IPS DF 19.7 (cell line): ENCODE data around the gene LCK.

Source experiments
- DNase-seq: peaks from one replicate; pipeline ENCODE4 v3.0.0-alpha.2; 2013; ENCODE audit warnings: low read depth, low spot score

Gene LCK

GRCh38 chr1:32250893-32251716, at the start of gene LCK:
LCK (plus strand) TSS chr1:32251265; CDS start chr1:32274330, 23,065 bp downstream.
- no peak for DNase-seq

- no peak for DNase-seq
Measured at GRCh38 chr1:32204943-32205361, 46.1 kb upstream of the LCK start.

- DNase-seq = peak; percentile 77
Measured at GRCh38 chr1:32205401-32206370, 45.4 kb upstream of the LCK start, which contains the start of gene IQCC. IQCC (plus strand) TSS chr1:32205671; CDS start chr1:32205682, 11 bp downstream.

GRCh38 chr1:32208469-32208868, 42.6 kb upstream of the LCK start:
- no peak for DNase-seq

GRCh38 chr1:32208891-32209328, 42.2 kb upstream of the LCK start, which contains the start of gene DCDC2B:
DCDC2B (plus strand) TSS chr1:32209089; CDS start chr1:32209094, 5 bp downstream.
- DNase-seq = no peak

GRCh38 chr1:32215629-32216480, 35.2 kb upstream of the LCK start:
- DNase-seq = no peak

GRCh38 chr1:32216566-32216965, 34.5 kb upstream of the LCK start:
- no peak for DNase-seq

GRCh38 chr1:32219022-32219421, 32.0 kb upstream of the LCK start:
- DNase-seq = no peak

GRCh38 chr1:32220746-32221580, 30.1 kb upstream of the LCK start:
- DNase-seq = no peak

GRCh38 chr1:32221581-32221979, 29.5 kb upstream of the LCK start:
- DNase-seq = no peak

- peak; percentile 94 for DNase-seq
Measured at GRCh38 chr1:32221980-32222755, 28.9 kb upstream of the LCK start, which contains the start of the genes EIF3I and TMEM234. EIF3I (plus strand) TSS chr1:32222407; CDS start chr1:32222442, 35 bp downstream. TMEM234 (minus strand) TSS chr1:32222353; CDS start chr1:32222322, 31 bp downstream.

- no peak for DNase-seq
Measured at GRCh38 chr1:32223683-32224082, 27.4 kb upstream of the LCK start.

- no peak for DNase-seq
Measured at GRCh38 chr1:32224285-32224684, 26.8 kb upstream of the LCK start.

- DNase-seq = no peak
Measured at GRCh38 chr1:32228771-32229170, 22.3 kb upstream of the LCK start.

- DNase-seq = no peak
Measured at GRCh38 chr1:32231843-32232432, 19.1 kb upstream of the LCK start.

GRCh38 chr1:32232558-32233304, 18.3 kb upstream of the LCK start:
- DNase-seq = no peak

GRCh38 chr1:32234792-32235191, 16.3 kb upstream of the LCK start:
- DNase-seq = no peak

- DNase-seq = no peak
Measured at GRCh38 chr1:32239337-32239736, 11.7 kb upstream of the LCK start.
